HG03103 (cell line): ENCODE measurements around the gene MRGPRX4.
"Not testable (repeated sequence)": the region's sequence is repeated elsewhere in the genome, so short reads cannot be mapped to it uniquely, and the experiment has no call there.

Source experiments
- ATAC-seq: cut with Tn5 transposase; IDR thresholded peaks from one replicate; pipeline ENCODE4 v1.9.1; 2021; ENCODE audit warnings: low read depth; ENCODE audit not compliant: unreplicated experiment

Gene MRGPRX4

GRCh38 chr11:18172666-18173065 is at the start of gene MRGPRX4:
TSS of gene MRGPRX4 (plus strand) at chr11:18172837. CDS start at chr11:18173257, 420 bp downstream.
- ATAC-seq, result no peak

- ATAC-seq, result not testable (repeated sequence)
Observed at GRCh38 chr11:18131115-18131514, 41.5 kb upstream of the MRGPRX4 start.

- ATAC-seq, result no peak
Observed at GRCh38 chr11:18132341-18132740, 40.3 kb upstream of the MRGPRX4 start, which contains the start of gene MRGPRX3. TSS of gene MRGPRX3 (plus strand) at chr11:18132571. CDS start at chr11:18137203, 4,632 bp downstream.

- no peak for ATAC-seq
Observed at GRCh38 chr11:18135308-18135707, 37.3 kb upstream of the MRGPRX4 start.

DNA sequence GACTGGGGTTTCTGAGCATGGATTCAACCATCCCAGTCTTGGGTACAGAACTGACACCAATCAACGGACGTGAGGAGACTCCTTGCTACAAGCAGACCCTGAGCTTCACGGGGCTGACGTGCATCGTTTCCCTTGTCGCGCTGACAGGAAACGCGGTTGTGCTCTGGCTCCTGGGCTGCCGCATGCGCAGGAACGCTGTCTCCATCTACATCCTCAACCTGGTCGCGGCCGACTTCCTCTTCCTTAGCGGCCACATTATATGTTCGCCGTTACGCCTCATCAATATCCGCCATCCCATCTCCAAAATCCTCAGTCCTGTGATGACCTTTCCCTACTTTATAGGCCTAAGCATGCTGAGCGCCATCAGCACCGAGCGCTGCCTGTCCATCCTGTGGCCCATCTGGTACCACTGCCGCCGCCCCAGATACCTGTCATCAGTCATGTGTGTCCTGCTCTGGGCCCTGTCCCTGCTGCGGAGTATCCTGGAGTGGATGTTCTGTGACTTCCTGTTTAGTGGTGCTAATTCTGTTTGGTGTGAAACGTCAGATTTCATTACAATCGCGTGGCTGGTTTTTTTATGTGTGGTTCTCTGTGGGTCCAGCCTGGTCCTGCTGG is 35.3 kb upstream of the MRGPRX4 start:
- ATAC-seq, result no peak

GRCh38 chr11:18140145-18140544 is 32.5 kb upstream of the MRGPRX4 start:
- no peak for ATAC-seq

- ATAC-seq, result no peak
Observed at GRCh38 chr11:18144243-18144642, 28.4 kb upstream of the MRGPRX4 start.

DNA sequence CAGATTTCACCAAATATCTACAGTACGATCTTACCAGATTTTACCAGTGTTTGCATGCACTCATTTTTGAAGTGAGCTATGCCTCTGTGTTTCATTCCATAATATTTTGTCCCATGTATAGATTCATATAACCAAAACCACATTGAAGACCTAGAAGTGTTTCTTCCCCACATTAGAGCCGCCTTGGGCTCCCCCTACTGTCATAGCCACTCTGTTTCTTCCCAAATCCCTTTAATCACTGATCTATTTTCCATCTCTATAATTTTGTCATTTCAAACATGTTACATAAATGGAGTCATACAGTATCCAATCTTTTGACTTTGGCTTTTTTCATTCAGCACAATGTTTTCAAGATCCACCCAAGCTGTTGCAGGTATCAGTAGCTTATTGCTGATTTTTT is 27.6 kb upstream of the MRGPRX4 start:
- no peak for ATAC-seq

- no peak for ATAC-seq
Observed at GRCh38 chr11:18145837-18146236, 26.8 kb upstream of the MRGPRX4 start.

DNA sequence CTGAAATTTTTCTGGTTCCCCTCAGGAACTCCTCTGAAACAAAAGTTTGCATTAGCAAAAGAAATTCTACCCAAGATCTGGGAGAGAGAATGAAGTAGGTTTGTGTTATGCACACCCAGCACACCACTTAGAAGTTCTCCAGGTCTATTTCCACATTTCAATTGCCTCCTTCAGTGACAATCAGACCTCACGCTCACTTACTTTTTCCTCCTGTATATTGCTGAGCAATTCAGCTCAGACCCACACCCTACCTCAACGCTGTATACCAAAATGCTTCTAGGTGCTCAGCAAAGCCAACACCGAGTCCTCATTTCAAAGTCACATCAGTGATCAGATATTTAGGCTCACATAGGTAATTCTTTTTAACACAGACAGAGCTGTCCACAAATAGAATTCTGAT is 21.1 kb upstream of the MRGPRX4 start:
- ATAC-seq, result no peak

DNA sequence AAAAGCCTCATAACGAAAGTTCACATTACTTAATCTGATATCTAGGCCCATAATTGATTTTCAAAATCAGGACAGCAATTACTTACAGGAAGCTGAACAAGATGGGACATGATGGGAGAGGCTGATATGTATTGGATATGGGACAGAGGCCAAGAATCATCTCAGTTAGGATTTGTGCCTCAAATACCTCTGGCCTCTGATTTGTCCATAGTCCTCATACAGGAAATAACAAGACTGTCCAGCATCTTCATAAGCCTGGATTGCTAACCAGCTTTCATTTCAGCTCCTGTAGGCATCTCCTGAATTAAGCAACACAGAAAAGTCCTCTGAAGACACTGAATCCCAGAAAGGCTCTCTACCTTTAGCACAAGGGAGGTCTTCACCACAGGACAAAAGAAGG is 4.3 kb upstream of the MRGPRX4 start:
- ATAC-seq, result no peak

GRCh38 chr11:18171377-18172000 is 1.1 kb upstream of the MRGPRX4 start:
- no peak for ATAC-seq

DNA sequence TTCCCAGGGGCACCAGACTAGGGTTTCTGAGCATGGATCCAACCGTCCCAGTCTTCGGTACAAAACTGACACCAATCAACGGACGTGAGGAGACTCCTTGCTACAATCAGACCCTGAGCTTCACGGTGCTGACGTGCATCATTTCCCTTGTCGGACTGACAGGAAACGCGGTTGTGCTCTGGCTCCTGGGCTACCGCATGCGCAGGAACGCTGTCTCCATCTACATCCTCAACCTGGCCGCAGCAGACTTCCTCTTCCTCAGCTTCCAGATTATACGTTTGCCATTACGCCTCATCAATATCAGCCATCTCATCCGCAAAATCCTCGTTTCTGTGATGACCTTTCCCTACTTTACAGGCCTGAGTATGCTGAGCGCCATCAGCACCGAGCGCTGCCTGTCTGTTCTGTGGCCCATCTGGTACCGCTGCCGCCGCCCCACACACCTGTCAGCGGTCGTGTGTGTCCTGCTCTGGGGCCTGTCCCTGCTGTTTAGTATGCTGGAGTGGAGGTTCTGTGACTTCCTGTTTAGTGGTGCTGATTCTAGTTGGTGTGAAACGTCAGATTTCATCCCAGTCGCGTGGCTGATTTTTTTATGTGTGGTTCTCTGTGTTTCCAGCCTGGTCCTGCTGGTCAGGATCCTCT is 709 bp downstream of the MRGPRX4 start:
- ATAC-seq, result no peak

GRCh38 chr11:18188796-18189195 is 16.2 kb downstream of the MRGPRX4 start:
- ATAC-seq, result no peak

DNA sequence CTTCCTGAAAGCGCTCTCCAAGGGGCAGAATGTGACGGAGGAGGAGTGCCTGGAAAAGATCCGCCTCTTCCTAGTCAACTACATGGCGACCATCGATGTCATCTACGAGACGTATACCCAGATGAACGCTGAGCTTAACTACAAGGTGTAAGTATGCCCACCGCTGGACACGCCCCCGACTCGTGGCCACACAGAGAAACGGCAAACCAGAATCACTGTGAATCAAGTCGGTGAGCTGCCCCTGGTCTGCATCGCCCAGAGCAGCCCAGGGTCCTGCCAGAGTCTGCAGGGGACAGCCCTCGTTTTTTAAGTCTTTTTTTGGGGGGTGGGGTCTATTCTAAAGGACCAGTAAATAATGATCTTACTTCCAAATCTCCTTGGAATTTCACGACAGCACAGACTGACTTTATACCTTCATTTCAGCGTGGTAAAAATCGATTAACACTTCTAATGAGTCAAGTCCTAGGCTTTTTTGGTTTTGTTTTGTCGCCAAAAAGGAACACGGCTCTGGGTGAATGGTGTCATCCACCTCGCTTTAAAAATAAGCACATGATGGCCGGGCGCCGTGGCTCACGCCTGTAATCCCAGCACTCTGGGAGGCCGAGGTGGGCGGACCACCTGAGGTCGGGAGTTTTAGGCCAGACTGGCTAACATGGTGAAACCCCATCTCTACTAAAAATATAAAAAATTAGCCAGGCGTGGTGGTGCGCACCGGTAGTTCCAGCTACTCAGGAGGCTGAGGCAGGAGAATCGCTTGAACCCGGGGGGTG is 17.0 kb downstream of the MRGPRX4 start:
- ATAC-seq, result not testable (repeated sequence)

DNA sequence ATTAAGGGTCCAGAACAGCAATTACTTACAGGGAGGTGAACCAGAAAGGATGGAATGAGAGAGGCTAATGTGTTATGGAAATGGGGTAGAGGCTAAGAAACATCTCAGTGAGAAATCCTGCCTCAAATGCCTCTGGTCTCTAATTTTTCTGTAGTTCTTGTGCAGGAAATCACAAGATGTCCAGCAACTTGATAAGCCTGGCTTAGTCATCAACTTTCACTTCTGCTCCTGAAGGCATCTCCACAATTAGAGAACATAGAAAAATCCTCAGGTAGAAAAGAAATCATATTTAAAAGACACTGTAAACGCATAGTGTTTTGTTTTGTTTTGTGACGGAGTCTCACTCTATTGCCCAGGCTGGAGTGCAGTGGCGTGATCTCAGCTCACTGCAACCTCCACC is 18.7 kb downstream of the MRGPRX4 start:
- no peak for ATAC-seq

DNA sequence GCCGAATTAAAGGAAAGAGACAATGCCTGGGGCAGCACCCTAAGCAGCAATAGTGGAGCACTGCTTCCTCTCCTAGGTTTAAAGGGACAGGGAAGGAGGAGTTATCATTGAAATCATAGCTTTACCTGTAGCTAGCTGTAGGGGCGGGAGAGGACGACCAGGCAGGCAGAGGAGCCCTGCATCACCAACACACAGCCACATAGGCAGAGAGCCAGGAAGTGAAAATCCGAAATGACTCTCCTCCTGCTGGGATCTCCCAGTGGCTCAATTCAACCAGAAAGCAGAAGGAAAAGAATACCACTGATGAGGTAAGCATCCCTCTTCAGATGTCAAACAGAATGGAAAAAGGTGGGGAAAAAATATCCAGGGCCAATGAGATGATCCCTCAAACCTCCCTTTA is 20.4 kb downstream of the MRGPRX4 start:
- peak; percentile 58 for ATAC-seq

DNA sequence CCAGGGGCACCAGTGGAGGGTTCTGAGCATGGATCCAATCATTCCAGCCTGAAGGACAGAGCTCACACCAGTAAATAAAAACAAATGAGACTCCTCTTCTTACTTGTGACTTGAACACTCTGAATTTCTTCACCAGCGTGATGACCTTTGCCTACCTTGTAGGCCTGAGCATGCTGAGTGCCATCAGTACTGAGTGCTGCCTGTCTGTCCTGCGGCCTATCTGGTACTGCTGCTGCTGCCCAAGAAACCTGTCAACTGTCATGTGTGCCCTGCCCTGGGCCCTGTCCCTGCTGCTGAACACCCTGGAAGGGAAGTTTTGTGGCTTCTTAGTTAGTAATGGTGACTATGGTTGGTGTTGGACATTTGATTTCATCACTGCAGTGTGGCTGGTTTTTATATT is 23.9 kb downstream of the MRGPRX4 start:
- ATAC-seq, result no peak

- ATAC-seq, result not testable (repeated sequence)
Observed at GRCh38 chr11:18197738-18198137, 25.1 kb downstream of the MRGPRX4 start.

DNA sequence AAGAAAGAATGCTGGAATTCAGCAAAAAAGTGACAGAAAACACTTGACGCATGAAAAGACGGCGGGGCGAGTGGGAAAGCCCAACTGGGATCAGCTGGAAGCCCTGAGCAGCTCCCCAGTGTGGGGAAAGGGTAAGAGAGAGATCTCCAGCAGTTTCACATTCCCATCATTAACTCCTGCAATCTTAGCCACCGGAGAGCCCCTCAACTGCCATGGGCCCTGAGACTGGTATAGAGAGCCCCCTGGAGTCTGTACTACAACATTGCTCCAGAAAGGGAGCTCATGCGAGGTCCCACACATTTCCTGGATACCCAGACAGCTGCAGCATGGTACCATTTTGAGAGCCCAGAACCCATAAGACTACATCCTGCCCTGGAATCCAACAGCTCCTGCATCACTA is 31.1 kb downstream of the MRGPRX4 start:
- ATAC-seq, result no peak

GRCh38 chr11:18204220-18204619 is 31.6 kb downstream of the MRGPRX4 start:
- ATAC-seq, result no peak
